ENCODE measurements around the gene BCAR1. TPM values are rescaled to one million over a fixed set of nuclear protein-coding genes. Genes with fewer than 3 reads are reported as not detected.

BCAR1 gene
- total RNA-seq, 2 donors from 2014 or later: 51.1 to 181 TPM

DNA sequence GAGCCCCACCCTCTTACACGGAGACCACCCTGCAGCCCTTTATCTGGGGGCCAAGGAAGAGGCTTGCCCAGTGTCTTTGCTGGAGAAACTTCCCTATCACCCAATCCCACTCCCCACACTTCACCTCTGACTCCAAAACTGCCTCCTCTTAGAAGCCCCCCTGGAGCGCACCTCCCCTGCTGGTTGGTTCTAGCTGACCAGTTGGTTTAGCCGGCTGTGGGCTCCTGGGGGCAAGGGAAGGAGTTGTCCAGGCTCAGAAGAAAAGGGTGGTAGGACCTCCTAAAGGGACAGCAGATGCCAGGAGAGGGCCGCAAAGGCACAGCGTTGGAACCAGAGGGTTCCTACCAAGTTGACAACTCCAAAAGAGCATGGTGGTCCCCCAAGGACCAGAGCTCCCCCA is 2.0 kb downstream of the BCAR1 start:
- DNase-seq (ENCODE audit: low spot score): no peak
- Histone ChIP-seq H3K36me3 (no peaks in the 10 kb centered on the region), H3K27ac (no peak overlapping the region), H3K27me3 (replicated peaks; ENCODE audit: insufficient read depth) (no peaks in the 10 kb centered on the region), H3K9me3 (no peaks in the 10 kb centered on the region), H3K4me1 (replicated peaks) (peaks cover 34% of the 10 kb centered on the region), H3K4me3 (peak overlapping the region in 1 of 2 donors; percentile 81)
- intact Hi-C loops (cut with DNase I): no loop called here
- TF ChIP-seq, protein P1, sequence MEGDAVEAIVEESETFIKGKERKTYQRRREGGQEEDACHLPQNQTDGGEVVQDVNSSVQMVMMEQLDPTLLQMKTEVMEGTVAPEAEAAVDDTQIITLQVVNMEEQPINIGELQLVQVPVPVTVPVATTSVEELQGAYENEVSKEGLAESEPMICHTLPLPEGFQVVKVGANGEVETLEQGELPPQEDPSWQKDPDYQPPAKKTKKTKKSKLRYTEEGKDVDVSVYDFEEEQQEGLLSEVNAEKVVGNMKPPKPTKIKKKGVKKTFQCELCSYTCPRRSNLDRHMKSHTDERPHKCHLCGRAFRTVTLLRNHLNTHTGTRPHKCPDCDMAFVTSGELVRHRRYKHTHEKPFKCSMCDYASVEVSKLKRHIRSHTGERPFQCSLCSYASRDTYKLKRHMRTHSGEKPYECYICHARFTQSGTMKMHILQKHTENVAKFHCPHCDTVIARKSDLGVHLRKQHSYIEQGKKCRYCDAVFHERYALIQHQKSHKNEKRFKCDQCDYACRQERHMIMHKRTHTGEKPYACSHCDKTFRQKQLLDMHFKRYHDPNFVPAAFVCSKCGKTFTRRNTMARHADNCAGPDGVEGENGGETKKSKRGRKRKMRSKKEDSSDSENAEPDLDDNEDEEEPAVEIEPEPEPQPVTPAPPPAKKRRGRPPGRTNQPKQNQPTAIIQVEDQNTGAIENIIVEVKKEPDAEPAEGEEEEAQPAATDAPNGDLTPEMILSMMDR (IDR thresholded peaks at IDR 0.05): no peak
- TF ChIP-seq POLR2AphosphoS5 (IDR thresholded peaks at IDR 0.05) (no peak), POLR2A (IDR thresholded peaks at IDR 0.05) (no peak)
- WGBS: 71% methylated on average over 5 of the region's 5 CpGs

DNA sequence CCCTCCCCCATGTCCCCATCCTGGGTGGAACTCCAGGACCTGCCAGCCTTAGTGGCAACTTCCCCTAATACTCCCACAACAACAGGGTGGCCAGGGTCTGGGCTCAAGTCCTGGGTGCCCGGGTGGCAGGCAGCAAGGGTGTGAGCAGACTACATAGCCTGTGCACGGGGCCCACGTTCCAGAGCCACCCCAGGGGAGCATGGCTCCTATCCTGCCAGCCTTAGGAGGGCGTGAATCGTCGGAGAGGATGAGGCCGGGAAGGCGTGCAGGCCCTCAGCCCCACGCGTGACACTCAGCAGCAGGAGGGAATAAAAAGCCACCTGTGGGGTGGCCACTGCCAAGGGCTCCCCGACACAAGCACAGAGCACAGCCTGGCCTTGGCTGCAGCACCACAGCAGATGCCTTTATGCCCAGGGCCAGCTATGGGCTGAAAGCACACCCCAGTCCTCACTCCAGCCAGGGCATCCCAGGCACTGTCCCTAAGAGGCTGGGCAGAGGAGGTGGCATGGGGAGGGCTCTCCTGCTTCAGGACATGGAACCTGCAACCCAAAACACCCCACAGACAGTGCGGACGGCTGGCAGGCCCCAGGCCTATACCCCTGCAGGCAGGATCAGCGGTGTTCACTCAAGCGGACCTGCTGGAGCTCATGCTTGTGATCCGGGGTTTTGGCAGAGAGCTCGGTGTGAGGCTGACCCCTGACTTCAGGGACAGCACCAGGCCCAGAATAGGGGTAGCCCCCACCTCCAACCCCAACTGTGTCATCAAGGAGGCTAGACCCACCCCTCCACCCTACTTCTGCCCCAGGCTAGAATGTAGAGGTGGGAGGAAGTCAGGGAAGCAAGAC is 2.7 kb downstream of the BCAR1 start:
- no peaks in the 10 kb centered on the region for H3K9me3 ChIP-seq
- intact Hi-C loops (cut with DNase I): no loop called here
- H3K27ac ChIP-seq: no peak overlapping the region
- H3K4me3 ChIP-seq: no peak overlapping the region
- H3K4me1 ChIP-seq (replicated peaks): peaks cover 38% of the 10 kb centered on the region
- TF ChIP-seq, protein P1 (IDR thresholded peaks at IDR 0.05): no peak
- TF ChIP-seq POLR2AphosphoS5 (IDR thresholded peaks at IDR 0.05) (no peak), POLR2A (IDR thresholded peaks at IDR 0.05) (no peak)
- no peak for DNase-seq (ENCODE audit: low spot score)
- no peaks in the 10 kb centered on the region for H3K36me3 ChIP-seq
- WGBS: 77% methylated on average over 17 of the region's 17 CpGs
- H3K27me3 ChIP-seq (replicated peaks; ENCODE audit: insufficient read depth): no peaks in the 10 kb centered on the region

DNA sequence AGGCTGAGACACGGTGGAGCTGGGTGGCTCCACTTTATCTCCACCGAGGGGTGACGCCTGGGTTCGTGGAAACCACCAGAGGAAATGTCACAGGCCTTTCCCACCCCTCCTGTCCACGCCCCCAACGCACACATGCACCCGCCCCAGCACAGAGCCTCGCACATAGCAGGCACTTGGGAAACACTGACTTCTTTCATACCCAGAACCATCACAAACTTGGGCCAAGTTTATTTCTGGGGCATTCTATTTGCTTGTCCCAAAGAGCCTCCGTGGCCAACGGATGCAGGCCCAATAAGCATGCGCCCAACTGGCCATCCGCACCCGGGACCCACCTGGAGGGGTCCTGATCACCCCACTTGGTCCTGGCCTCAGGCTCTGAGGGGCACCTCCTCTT is 3.3 kb downstream of the BCAR1 start:
- TF ChIP-seq, protein P1 (IDR thresholded peaks at IDR 0.05): no peak
- no peak for TF ChIP-seq POLR2AphosphoS5 (IDR thresholded peaks at IDR 0.05)
- TF ChIP-seq POLR2A (IDR thresholded peaks at IDR 0.05): no peak
- 60% methylated on average over 13 of the region's 13 CpGs for whole genome bisulfite sequencing

DNA sequence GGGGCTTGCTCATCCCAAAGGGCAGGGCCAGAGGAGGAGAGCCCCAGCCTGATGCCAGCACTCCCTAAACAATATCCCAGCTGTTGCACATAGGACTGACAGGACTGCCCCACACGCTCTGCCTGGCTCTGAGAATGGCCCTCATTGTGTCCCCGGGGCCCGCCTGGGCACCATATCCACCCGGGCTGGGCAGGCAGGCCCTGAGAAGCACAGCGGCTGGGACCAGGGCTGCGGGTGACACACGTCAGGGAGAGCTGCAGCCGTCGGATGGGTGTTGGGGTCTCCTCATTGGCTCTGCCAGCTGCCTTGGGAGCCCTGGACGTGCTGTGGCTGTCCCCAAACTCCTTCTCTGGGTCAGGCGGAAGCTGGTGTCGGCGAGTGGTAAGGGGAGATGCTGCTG is 4.2 kb downstream of the BCAR1 start:
- peak overlapping the region in 1 of 2 donors; percentile 85 for H3K27ac ChIP-seq
- H3K9me3 ChIP-seq: no peaks in the 10 kb centered on the region
- H3K36me3 ChIP-seq: peaks cover 0 to 5% of the 10 kb centered on the region in 2 donors
- H3K27me3 ChIP-seq (replicated peaks; ENCODE audit: insufficient read depth): no peaks in the 10 kb centered on the region
- no peak overlapping the region for H3K4me3 ChIP-seq
- DNase-seq (ENCODE audit: low spot score): no peak
- WGBS: 87% methylated on average over 13 of the region's 13 CpGs
- H3K4me1 ChIP-seq (replicated peaks): peaks cover 33% of the 10 kb centered on the region
- TF ChIP-seq POLR2AphosphoS5 (IDR thresholded peaks at IDR 0.05) (no peak), POLR2A (IDR thresholded peaks at IDR 0.05) (no peak)
- TF ChIP-seq, protein P1 (IDR thresholded peaks at IDR 0.05): no peak
- intact Hi-C loops (cut with DNase I): no loop called here

More for the DNA sequence above, 3.3 kb downstream of the BCAR1 start:
- Histone ChIP-seq H3K27me3 (replicated peaks; ENCODE audit: insufficient read depth) (no peaks in the 10 kb centered on the region), H3K27ac (no peak overlapping the region), H3K9me3 (no peaks in the 10 kb centered on the region), H3K4me1 (replicated peaks) (peaks cover 35% of the 10 kb centered on the region), H3K4me3 (no peak overlapping the region), H3K36me3 (no peaks in the 10 kb centered on the region)
- intact Hi-C loops (cut with DNase I): no loop called here
- DNase-seq (ENCODE audit: low spot score): no peak

All from prostate gland (tissue), 2 donors.